Measurements from ENCODE around the gene KCNAB1. TPM values are rescaled to one million over a fixed set of nuclear protein-coding genes. Genes with fewer than 3 reads are reported as not detected.

The KCNAB1 gene
- polyA plus RNA-seq, 4 donors = 1.0 to 3.9 TPM; not detected in 2

- DNase-seq (no peak), FAIRE-seq (no peak)
- H3K9me3 ChIP-seq (ENCODE audit: control insufficient read depth in 2 of 2, insufficient read depth in 1 of 2, low read depth in 1 of 2, low read length in 1 of 2) = no peaks in the 10 kb centered on the region
- no peaks in the 10 kb centered on the region for H3K27me3 ChIP-seq (ENCODE audit: control insufficient read depth in 3 of 3, insufficient read depth in 3 of 3, low read length in 3 of 3)
- H3K4me1 ChIP-seq (ENCODE audit: control insufficient read depth in 3 of 3, insufficient read depth in 2 of 3, low read depth in 1 of 3, low read length in 2 of 3) = peaks cover 0 to 4% (median 0%) of the 10 kb centered on the region in 3 donors
- H3K36me3 ChIP-seq (ENCODE audit: control insufficient read depth in 3 of 3, insufficient read depth in 2 of 3, low read depth in 1 of 3, low read length in 3 of 3) = no peaks in the 10 kb centered on the region
- no peak overlapping the region for H3K27ac ChIP-seq (ENCODE audit: low read depth in 1 of 3, low read length in 2 of 3)
- H3K4me3 ChIP-seq (ENCODE audit: low read depth in 1 of 3, low read length in 3 of 3) = no peak overlapping the region
- 58 to 59% (median 58%) methylated on average over 3 of the region's 3 CpGs for WGBS, 3 donors
Measured at GRCh38 chr3:156532730-156533129, 412.4 kb downstream of the KCNAB1 start.

- Histone ChIP-seq H3K9me3 (ENCODE audit: control insufficient read depth in 2 of 2, insufficient read depth in 1 of 2, low read depth in 1 of 2, low read length in 1 of 2) (no peaks in the 10 kb centered on the region), H3K27ac (ENCODE audit: low read depth in 1 of 3, low read length in 2 of 3) (no peak overlapping the region), H3K27me3 (ENCODE audit: control insufficient read depth in 3 of 3, insufficient read depth in 3 of 3, low read length in 3 of 3) (no peaks in the 10 kb centered on the region), H3K4me3 (ENCODE audit: low read depth in 1 of 3, low read length in 3 of 3) (no peak overlapping the region), H3K4me1 (ENCODE audit: control insufficient read depth in 3 of 3, insufficient read depth in 2 of 3, low read depth in 1 of 3, low read length in 2 of 3) (peaks cover 0 to 4% (median 0%) of the 10 kb centered on the region in 3 donors), H3K36me3 (ENCODE audit: control insufficient read depth in 3 of 3, insufficient read depth in 2 of 3, low read depth in 1 of 3, low read length in 3 of 3) (peaks cover 0 to 2% (median 0%) of the 10 kb centered on the region in 3 donors)
- FAIRE-seq (no peak), DNase-seq (no peak)
- WGBS, 3 donors = 81 to 92% (median 84%) methylated on average over 4 of the region's 4 CpGs
Measured at GRCh38 chr3:156533205-156533604, 412.8 kb downstream of the KCNAB1 start.

- FAIRE-seq = no peak
- Histone ChIP-seq H3K36me3 (ENCODE audit: control insufficient read depth in 3 of 3, insufficient read depth in 2 of 3, low read depth in 1 of 3, low read length in 3 of 3) (peaks cover 0 to 2% (median 2%) of the 10 kb centered on the region in 3 donors), H3K27me3 (ENCODE audit: control insufficient read depth in 3 of 3, insufficient read depth in 3 of 3, low read length in 3 of 3) (no peaks in the 10 kb centered on the region), H3K4me3 (ENCODE audit: low read depth in 1 of 3, low read length in 3 of 3) (no peak overlapping the region), H3K4me1 (ENCODE audit: control insufficient read depth in 3 of 3, insufficient read depth in 2 of 3, low read depth in 1 of 3, low read length in 2 of 3) (peaks cover 0 to 4% (median 0%) of the 10 kb centered on the region in 3 donors), H3K9me3 (ENCODE audit: control insufficient read depth in 2 of 2, insufficient read depth in 1 of 2, low read depth in 1 of 2, low read length in 1 of 2) (no peaks in the 10 kb centered on the region), H3K27ac (ENCODE audit: low read depth in 1 of 3, low read length in 2 of 3) (peak overlapping the region in 2 of 3 donors; percentile 9 to 42)
- peak; percentile 20 to 92 for DNase-seq
- WGBS, 3 donors = 11 to 32% (median 29%) methylated on average over 4 of the region's 4 CpGs
Measured at GRCh38 chr3:156535162-156535627, 414.8 kb downstream of the KCNAB1 start.

- H3K36me3 ChIP-seq (ENCODE audit: control insufficient read depth in 3 of 3, insufficient read depth in 2 of 3, low read depth in 1 of 3, low read length in 3 of 3) = peaks cover 0 to 2% (median 2%) of the 10 kb centered on the region in 3 donors
- 96 to 100% (median 100%) methylated on average over 2 of the region's 2 CpGs for WGBS, 3 donors
- FAIRE-seq (no peak), DNase-seq (no peak)
- peaks cover 0 to 4% (median 0%) of the 10 kb centered on the region in 3 donors for H3K4me1 ChIP-seq (ENCODE audit: control insufficient read depth in 3 of 3, insufficient read depth in 2 of 3, low read depth in 1 of 3, low read length in 2 of 3)
- H3K27me3 ChIP-seq (ENCODE audit: control insufficient read depth in 3 of 3, insufficient read depth in 3 of 3, low read length in 3 of 3) = no peaks in the 10 kb centered on the region
- no peak overlapping the region for H3K4me3 ChIP-seq (ENCODE audit: low read depth in 1 of 3, low read length in 3 of 3)
- H3K27ac ChIP-seq (ENCODE audit: low read depth in 1 of 3, low read length in 2 of 3) = peak overlapping the region in 1 of 3 donors; percentile 42
- H3K9me3 ChIP-seq (ENCODE audit: control insufficient read depth in 2 of 2, insufficient read depth in 1 of 2, low read depth in 1 of 2, low read length in 1 of 2) = no peaks in the 10 kb centered on the region
Measured at GRCh38 chr3:156535798-156536197, 415.4 kb downstream of the KCNAB1 start.

- Histone ChIP-seq H3K4me1 (ENCODE audit: control insufficient read depth in 3 of 3, insufficient read depth in 2 of 3, low read depth in 1 of 3, low read length in 2 of 3) (peaks cover 0 to 4% (median 0%) of the 10 kb centered on the region in 3 donors), H3K27me3 (ENCODE audit: control insufficient read depth in 3 of 3, insufficient read depth in 3 of 3, low read length in 3 of 3) (no peaks in the 10 kb centered on the region), H3K27ac (ENCODE audit: low read depth in 1 of 3, low read length in 2 of 3) (no peak overlapping the region), H3K36me3 (ENCODE audit: control insufficient read depth in 3 of 3, insufficient read depth in 2 of 3, low read depth in 1 of 3, low read length in 3 of 3) (peaks cover 0 to 5% (median 2%) of the 10 kb centered on the region in 3 donors), H3K4me3 (ENCODE audit: low read depth in 1 of 3, low read length in 3 of 3) (no peak overlapping the region), H3K9me3 (ENCODE audit: control insufficient read depth in 2 of 2, insufficient read depth in 1 of 2, low read depth in 1 of 2, low read length in 1 of 2) (no peaks in the 10 kb centered on the region)
- DNase-seq (peak in 1 of 2 donors; percentile 29), FAIRE-seq (no peak)
- WGBS, 3 donors = 88 to 91% (median 89%) methylated on average over 6 of the region's 6 CpGs
Measured at GRCh38 chr3:156536524-156537316, 416.3 kb downstream of the KCNAB1 start.

DNA sequence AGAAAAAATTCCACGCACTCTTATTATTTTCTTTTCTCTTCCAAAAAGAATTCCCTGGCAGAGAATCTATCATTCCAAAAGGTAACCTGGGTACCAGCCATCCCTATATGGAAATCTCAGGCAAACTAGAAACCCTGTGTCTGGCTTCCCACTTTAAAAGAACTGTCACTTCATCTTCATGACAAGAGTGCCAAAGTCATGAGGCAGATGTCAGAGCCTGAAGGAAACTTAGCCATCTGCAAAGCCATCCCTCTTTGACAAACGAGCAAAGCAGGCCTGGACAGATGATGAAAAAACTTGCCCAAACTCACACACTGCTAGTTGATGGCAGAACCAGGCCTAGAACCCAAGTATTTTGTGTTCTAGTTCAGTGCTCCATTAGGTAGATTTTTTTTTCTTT is 418.7 kb downstream of the KCNAB1 start:
- Histone ChIP-seq H3K27ac (ENCODE audit: low read depth in 1 of 3, low read length in 2 of 3) (no peak overlapping the region), H3K27me3 (ENCODE audit: control insufficient read depth in 3 of 3, insufficient read depth in 3 of 3, low read length in 3 of 3) (no peaks in the 10 kb centered on the region), H3K4me3 (ENCODE audit: low read depth in 1 of 3, low read length in 3 of 3) (no peak overlapping the region), H3K4me1 (ENCODE audit: control insufficient read depth in 3 of 3, insufficient read depth in 2 of 3, low read depth in 1 of 3, low read length in 2 of 3) (peaks cover 0 to 4% (median 0%) of the 10 kb centered on the region in 3 donors), H3K9me3 (ENCODE audit: control insufficient read depth in 2 of 2, insufficient read depth in 1 of 2, low read depth in 1 of 2, low read length in 1 of 2) (no peaks in the 10 kb centered on the region), H3K36me3 (ENCODE audit: control insufficient read depth in 3 of 3, insufficient read depth in 2 of 3, low read depth in 1 of 3, low read length in 3 of 3) (peaks cover 5 to 10% (median 7%) of the 10 kb centered on the region in 3 donors)
- 85 to 90% (median 89%) methylated on average over 2 of the region's 2 CpGs for WGBS, 3 donors
- FAIRE-seq = no peak
- DNase-seq = no peak

- Histone ChIP-seq H3K36me3 (ENCODE audit: control insufficient read depth in 3 of 3, insufficient read depth in 2 of 3, low read depth in 1 of 3, low read length in 3 of 3) (peaks cover 5 to 10% (median 7%) of the 10 kb centered on the region in 3 donors), H3K27me3 (ENCODE audit: control insufficient read depth in 3 of 3, insufficient read depth in 3 of 3, low read length in 3 of 3) (no peaks in the 10 kb centered on the region), H3K9me3 (ENCODE audit: control insufficient read depth in 2 of 2, insufficient read depth in 1 of 2, low read depth in 1 of 2, low read length in 1 of 2) (no peaks in the 10 kb centered on the region), H3K27ac (ENCODE audit: low read depth in 1 of 3, low read length in 2 of 3) (no peak overlapping the region), H3K4me1 (ENCODE audit: control insufficient read depth in 3 of 3, insufficient read depth in 2 of 3, low read depth in 1 of 3, low read length in 2 of 3) (peaks cover 0 to 4% (median 0%) of the 10 kb centered on the region in 3 donors), H3K4me3 (ENCODE audit: low read depth in 1 of 3, low read length in 3 of 3) (no peak overlapping the region)
- DNase-seq (no peak), FAIRE-seq (no peak)
- 91 to 99% (median 98%) methylated on average over 1 of the region's 1 CpG for WGBS, 3 donors
Measured at GRCh38 chr3:156539802-156540201, 419.4 kb downstream of the KCNAB1 start.

- DNase-seq (no peak), FAIRE-seq (no peak)
- Histone ChIP-seq H3K27me3 (ENCODE audit: control insufficient read depth in 3 of 3, insufficient read depth in 3 of 3, low read length in 3 of 3) (no peaks in the 10 kb centered on the region), H3K4me1 (ENCODE audit: control insufficient read depth in 3 of 3, insufficient read depth in 2 of 3, low read depth in 1 of 3, low read length in 2 of 3) (no peaks in the 10 kb centered on the region), H3K4me3 (ENCODE audit: low read depth in 1 of 3, low read length in 3 of 3) (no peak overlapping the region), H3K27ac (ENCODE audit: low read depth in 1 of 3, low read length in 2 of 3) (peak overlapping the region in 1 of 3 donors; percentile 54), H3K36me3 (ENCODE audit: control insufficient read depth in 3 of 3, insufficient read depth in 2 of 3, low read depth in 1 of 3, low read length in 3 of 3) (peaks cover 8 to 12% (median 12%) of the 10 kb centered on the region in 3 donors), H3K9me3 (ENCODE audit: control insufficient read depth in 2 of 2, insufficient read depth in 1 of 2, low read depth in 1 of 2, low read length in 1 of 2) (no peaks in the 10 kb centered on the region)
- WGBS, 3 donors = 59 to 72% (median 67%) methylated on average over 5 of the region's 5 CpGs
Measured at GRCh38 chr3:156542101-156543042, 422.0 kb downstream of the KCNAB1 start.
